Stomach (tissue), 9 donors: ENCODE measurements around the gene ALG2. TPM values are rescaled to one million over a fixed set of nuclear protein-coding genes. Genes with fewer than 3 reads are reported as not detected.

Experiments
- DNase-seq, 2 donors: peaks; one replicate each; pipeline versions ENCODE4 v3.0.0 to v3.0.0-alpha.2; 2013 to 2019
- H3K27ac ChIP-seq, 5 donors: fragments of 200-600 bp in 4 of 5; sonication (generic) in 4 of 5; one replicate each; pipeline ENCODE4 v1.5.1; 2013 to 2019; ENCODE audit warnings: mild to moderate bottlenecking in 1 of 5, moderate library complexity in 1 of 5
- H3K27me3 ChIP-seq, 3 donors: fragments of 200-600 bp; sonication (generic); one replicate each; pipeline ENCODE4 v1.5.1; 2017 to 2019; ENCODE audit warnings: mixed run types in 1 of 3
- H3K36me3 ChIP-seq, 4 donors: fragments of 200-600 bp; sonication (generic); 1 replicate in 3 of 4; 2 replicates in 1 of 4; pipeline ENCODE4 v1.5.1; 2016 to 2019
- H3K4me1 ChIP-seq, 4 donors: fragments of 200-600 bp; sonication (generic); one replicate each; pipeline ENCODE4 v1.5.1; 2016 to 2019
- H3K4me3 ChIP-seq, 4 donors: fragments of 200-600 bp; sonication (generic) in 3 of 4; one replicate each; pipeline ENCODE4 v1.5.1; 2016 to 2019; ENCODE audit warnings: mild to moderate bottlenecking in 1 of 4
- H3K9me3 ChIP-seq, 4 donors: fragments of 200-600 bp; sonication (generic); one replicate each; pipeline ENCODE4 v1.5.1; 2016 to 2019
- EP300 ChIP-seq: sonication (generic); formaldehyde crosslinking; IDR thresholded peaks from one replicate; pipeline ENCODE4 v1.6.1; 2017; ENCODE audit warnings: antibody characterized with exemption
- POLR2A ChIP-seq, 4 donors: fragments of 450-650 bp; IDR thresholded peaks; one replicate each; pipeline ENCODE4 v1.6.1; 2016; ENCODE audit warnings: antibody characterized with exemption in 4 of 4, control low read depth in 2 of 4, mild to moderate bottlenecking in 1 of 4, moderate library complexity in 1 of 4
- POLR2AphosphoS5 ChIP-seq, 3 donors: sonication (generic); formaldehyde crosslinking; IDR thresholded peaks; one replicate each; pipeline ENCODE4 v1.6.1; 2016; ENCODE audit warnings: antibody characterized with exemption in 3 of 3
- WGBS, 5 donors: extraction: QIAGEN DNeasy Blood & Tissue Kit in 3 of 5; methylation state at CpG; one replicate each; pipeline versions ENCODE4 v1.1.5 to v1.1.7; 2013 to 2018; 5-methylcytosine and 5-hydroxymethylcytosine counted together
- intact Hi-C: fragments of 100-400 bp; cut with DNase I; formaldehyde crosslinking; loops from one replicate; pipeline ENCODE4 v1.15.1; 2023; ENCODE audit warnings: low total_unique reads
- polyA plus RNA-seq, 3 donors: library from polyadenylated mRNA; stranded (reverse); fragments of 200-250 nt; gene quantifications; one replicate each; pipeline ENCODE4 v1.2.3, GENCODE V29; 2013
- total RNA-seq, 5 donors: library from RNA; depleted of rRNA; stranded (reverse); fragments of >200 nt; gene quantifications; one replicate each; pipeline versions ENCODE4 v1.1.0 to v1.2.3, GENCODE V29; 2014 to 2016
- TF ChIP-seq, protein P1 (sequence below), 7 experiments: fragments of 450-650 bp in 4 of 7; fragments of 200-600 bp in 3 of 7; sonication (generic) in 3 of 7; IDR thresholded peaks; one replicate each; pipeline ENCODE4 v1.5.1; 2016 to 2019; ENCODE audit warnings: antibody characterized with exemption in 7 of 7, control low read depth in 2 of 7, mild to moderate bottlenecking in 1 of 7
- donor health status: healthy with polysubstance abuse.
- donor health status: Bipolar disorder and iron deficiency.
- donor health status: healthy.

Gene ALG2
- total and polyA plus RNA-seq, 8 donors = 1.8 to 33.9 (median 20.8) TPM

DNA sequence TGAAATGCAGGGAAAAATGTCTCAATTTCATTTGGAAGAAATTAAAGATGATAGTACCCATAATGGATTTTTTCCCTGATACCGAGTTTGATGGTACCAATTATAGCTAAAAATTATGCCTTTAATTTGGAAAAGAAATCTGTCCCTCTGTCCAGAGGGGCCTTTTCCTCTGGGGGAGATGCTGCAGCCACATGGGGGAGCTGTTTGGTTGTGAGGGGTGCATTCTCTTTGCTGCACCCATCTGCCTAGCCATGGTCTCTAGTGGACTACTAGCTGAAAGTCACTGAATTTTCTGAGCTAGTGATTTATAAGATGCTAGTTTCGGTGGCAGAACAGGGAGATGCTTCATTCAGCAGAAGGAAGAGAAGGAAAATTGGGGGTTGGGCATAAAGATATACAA, 10.0 kb upstream of the ALG2 start:
- Histone ChIP-seq H3K27me3 (no peaks in the 10 kb centered on the region), H3K9me3 (no peaks in the 10 kb centered on the region), H3K36me3 (peaks cover 45 to 75% (median 71%) of the 10 kb centered on the region in 4 donors), H3K27ac (no peak overlapping the region), H3K4me3 (no peak overlapping the region), H3K4me1 (peaks cover 0 to 9% (median 1%) of the 10 kb centered on the region in 4 donors)
- TF ChIP-seq, protein P1, sequence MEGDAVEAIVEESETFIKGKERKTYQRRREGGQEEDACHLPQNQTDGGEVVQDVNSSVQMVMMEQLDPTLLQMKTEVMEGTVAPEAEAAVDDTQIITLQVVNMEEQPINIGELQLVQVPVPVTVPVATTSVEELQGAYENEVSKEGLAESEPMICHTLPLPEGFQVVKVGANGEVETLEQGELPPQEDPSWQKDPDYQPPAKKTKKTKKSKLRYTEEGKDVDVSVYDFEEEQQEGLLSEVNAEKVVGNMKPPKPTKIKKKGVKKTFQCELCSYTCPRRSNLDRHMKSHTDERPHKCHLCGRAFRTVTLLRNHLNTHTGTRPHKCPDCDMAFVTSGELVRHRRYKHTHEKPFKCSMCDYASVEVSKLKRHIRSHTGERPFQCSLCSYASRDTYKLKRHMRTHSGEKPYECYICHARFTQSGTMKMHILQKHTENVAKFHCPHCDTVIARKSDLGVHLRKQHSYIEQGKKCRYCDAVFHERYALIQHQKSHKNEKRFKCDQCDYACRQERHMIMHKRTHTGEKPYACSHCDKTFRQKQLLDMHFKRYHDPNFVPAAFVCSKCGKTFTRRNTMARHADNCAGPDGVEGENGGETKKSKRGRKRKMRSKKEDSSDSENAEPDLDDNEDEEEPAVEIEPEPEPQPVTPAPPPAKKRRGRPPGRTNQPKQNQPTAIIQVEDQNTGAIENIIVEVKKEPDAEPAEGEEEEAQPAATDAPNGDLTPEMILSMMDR (IDR thresholded peaks at IDR 0.05) = peak in 2 of 7 experiments; percentile 7 to 14
- TF ChIP-seq POLR2AphosphoS5 (IDR thresholded peaks at IDR 0.05) = no peak
- TF ChIP-seq POLR2A (IDR thresholded peaks at IDR 0.05) = no peak
- TF ChIP-seq EP300 = no peak
- no peak for DNase-seq
- intact Hi-C loops = no loop called here
- WGBS, 5 donors = 88 to 96% (median 92%) methylated on average over 2 of the region's 2 CpGs

DNA sequence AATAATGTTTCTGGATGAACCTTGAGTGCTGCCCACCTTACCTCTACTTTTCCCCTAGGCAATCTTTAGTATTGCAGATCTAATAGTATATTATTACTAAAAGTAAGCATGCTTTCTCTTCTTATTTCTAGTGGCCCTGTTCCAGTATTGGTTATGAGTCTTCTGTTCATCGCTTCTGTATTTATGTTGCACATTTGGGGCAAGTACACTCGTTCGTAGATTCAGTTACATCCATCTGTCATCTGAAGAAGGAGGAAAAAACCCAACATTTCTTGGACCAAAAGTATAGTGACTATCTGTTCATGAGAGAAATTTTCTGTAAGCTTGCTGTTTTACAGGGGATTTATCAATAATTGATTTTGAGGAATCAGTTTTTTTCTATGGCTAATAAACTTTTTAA, 8.5 kb upstream of the ALG2 start:
- TF ChIP-seq EP300 = no peak
- TF ChIP-seq POLR2A (IDR thresholded peaks at IDR 0.05) = no peak
- TF ChIP-seq, protein P1 (IDR thresholded peaks at IDR 0.05) = no peak
- no peak for TF ChIP-seq POLR2AphosphoS5 (IDR thresholded peaks at IDR 0.05)
- intact Hi-C loops = no loop called here
- no peaks in the 10 kb centered on the region for H3K27me3 ChIP-seq
- H3K27ac ChIP-seq = no peak overlapping the region
- peaks cover 0 to 24% (median 10%) of the 10 kb centered on the region in 4 donors for H3K4me1 ChIP-seq
- no peak for DNase-seq
- H3K9me3 ChIP-seq = no peaks in the 10 kb centered on the region
- H3K4me3 ChIP-seq = no peak overlapping the region
- peaks cover 45 to 90% (median 83%) of the 10 kb centered on the region in 4 donors for H3K36me3 ChIP-seq
- 88 to 98% (median 91%) methylated on average over 3 of the region's 3 CpGs for WGBS, 5 donors

DNA sequence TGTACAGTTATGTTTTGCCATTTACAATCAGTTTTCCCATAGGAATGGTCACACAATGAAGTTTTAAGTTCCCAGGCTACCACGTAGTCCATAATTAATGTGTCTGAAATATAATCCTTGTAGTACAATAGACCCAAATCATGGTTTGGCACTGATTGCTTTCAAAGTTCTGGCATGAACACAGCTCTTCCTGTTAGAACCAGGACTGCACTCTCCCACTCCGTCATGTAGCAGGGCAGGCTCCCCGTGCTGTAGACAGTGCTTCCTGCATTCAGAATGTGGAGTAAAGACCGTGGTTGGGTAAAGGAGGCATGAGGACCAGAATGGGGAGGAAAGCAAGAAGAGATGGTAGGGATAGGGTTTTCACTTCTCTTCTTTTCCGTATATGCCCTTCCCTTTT, 4.3 kb upstream of the ALG2 start:
- no peak overlapping the region for H3K4me3 ChIP-seq
- DNase-seq = no peak
- 61 to 83% (median 73%) methylated on average over 5 of the region's 5 CpGs for WGBS, 5 donors
- H3K9me3 ChIP-seq = no peaks in the 10 kb centered on the region
- H3K4me1 ChIP-seq = peaks cover 22 to 50% (median 36%) of the 10 kb centered on the region in 4 donors
- no peak for TF ChIP-seq POLR2AphosphoS5 (IDR thresholded peaks at IDR 0.05)
- TF ChIP-seq, protein P1 (IDR thresholded peaks at IDR 0.05) = no peak
- no peak for TF ChIP-seq EP300
- no peak for TF ChIP-seq POLR2A (IDR thresholded peaks at IDR 0.05)
- H3K36me3 ChIP-seq = peaks cover 33 to 65% (median 61%) of the 10 kb centered on the region in 4 donors
- intact Hi-C loops = no loop called here
- no peak overlapping the region for H3K27ac ChIP-seq
- no peaks in the 10 kb centered on the region for H3K27me3 ChIP-seq

DNA sequence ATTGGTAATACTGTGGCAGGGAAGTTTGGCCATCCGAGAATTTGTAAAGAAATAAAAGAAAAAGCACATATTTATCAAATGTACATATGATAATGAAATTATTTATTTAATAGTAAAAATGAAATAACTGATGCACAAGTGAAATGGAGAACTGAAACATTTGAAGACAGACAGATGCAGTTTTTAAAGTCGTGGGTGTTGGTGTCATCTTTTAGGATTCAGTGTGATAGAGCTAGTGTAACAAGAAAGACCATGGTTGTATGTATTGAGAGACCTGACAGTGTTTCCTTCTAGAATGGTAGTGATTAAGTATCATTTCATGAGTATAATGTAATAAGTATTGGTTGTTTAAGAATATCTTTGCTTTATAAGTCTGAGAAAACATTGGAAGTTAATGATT, 2.7 kb upstream of the ALG2 start:
- intact Hi-C loops = no loop called here
- no peaks in the 10 kb centered on the region for H3K27me3 ChIP-seq
- no peak for DNase-seq
- H3K4me3 ChIP-seq = no peak overlapping the region
- H3K36me3 ChIP-seq = peaks cover 18 to 49% (median 45%) of the 10 kb centered on the region in 4 donors
- no peak overlapping the region for H3K27ac ChIP-seq
- TF ChIP-seq, protein P1 (IDR thresholded peaks at IDR 0.05) = no peak
- no peak for TF ChIP-seq EP300
- TF ChIP-seq POLR2A (IDR thresholded peaks at IDR 0.05) = no peak
- TF ChIP-seq POLR2AphosphoS5 (IDR thresholded peaks at IDR 0.05) = no peak
- no peaks in the 10 kb centered on the region for H3K9me3 ChIP-seq
- 75 to 88% (median 80%) methylated on average over 2 of the region's 2 CpGs for WGBS, 5 donors
- H3K4me1 ChIP-seq = peaks cover 37 to 66% (median 51%) of the 10 kb centered on the region in 4 donors
